ENCODE results near the gene ATP10A. TPM values are rescaled to one million over a fixed set of nuclear protein-coding genes. Genes with fewer than 3 reads are reported as not detected.
"Not testable (repeated sequence)": the region's sequence is repeated elsewhere in the genome, so short reads cannot be mapped to it uniquely, and the experiment has no call there.

The ATP10A gene
- total RNA-seq, 1 donor from 2014 or later: 1.9 TPM

- TF ChIP-seq, protein P1, sequence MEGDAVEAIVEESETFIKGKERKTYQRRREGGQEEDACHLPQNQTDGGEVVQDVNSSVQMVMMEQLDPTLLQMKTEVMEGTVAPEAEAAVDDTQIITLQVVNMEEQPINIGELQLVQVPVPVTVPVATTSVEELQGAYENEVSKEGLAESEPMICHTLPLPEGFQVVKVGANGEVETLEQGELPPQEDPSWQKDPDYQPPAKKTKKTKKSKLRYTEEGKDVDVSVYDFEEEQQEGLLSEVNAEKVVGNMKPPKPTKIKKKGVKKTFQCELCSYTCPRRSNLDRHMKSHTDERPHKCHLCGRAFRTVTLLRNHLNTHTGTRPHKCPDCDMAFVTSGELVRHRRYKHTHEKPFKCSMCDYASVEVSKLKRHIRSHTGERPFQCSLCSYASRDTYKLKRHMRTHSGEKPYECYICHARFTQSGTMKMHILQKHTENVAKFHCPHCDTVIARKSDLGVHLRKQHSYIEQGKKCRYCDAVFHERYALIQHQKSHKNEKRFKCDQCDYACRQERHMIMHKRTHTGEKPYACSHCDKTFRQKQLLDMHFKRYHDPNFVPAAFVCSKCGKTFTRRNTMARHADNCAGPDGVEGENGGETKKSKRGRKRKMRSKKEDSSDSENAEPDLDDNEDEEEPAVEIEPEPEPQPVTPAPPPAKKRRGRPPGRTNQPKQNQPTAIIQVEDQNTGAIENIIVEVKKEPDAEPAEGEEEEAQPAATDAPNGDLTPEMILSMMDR (conservative IDR thresholded peaks at IDR 0.05): no peak
- DNase-seq (ENCODE audit: extremely low spot score, unreplicated experiment): no peak
- Mint-ChIP-seq H3K27me3 (no peaks in the 10 kb centered on the region), H3K27ac (peak overlapping the region; percentile 40), H3K4me1 (ENCODE audit: unreplicated experiment) (peaks cover 32% of the 10 kb centered on the region), H3K9me3 (no peaks in the 10 kb centered on the region), H3K4me3 (peak overlapping the region; percentile 59), H3K36me3 (no peaks in the 10 kb centered on the region)
These were observed 221.4 kb downstream of the ATP10A start for GRCh38 chr15:25641762-25642161.

GRCh38 chr15:25641361-25641760 is 221.8 kb downstream of the ATP10A start:
- TF ChIP-seq, protein P1 (conservative IDR thresholded peaks at IDR 0.05): no peak
- H3K27me3 Mint-ChIP-seq: no peaks in the 10 kb centered on the region

DNA sequence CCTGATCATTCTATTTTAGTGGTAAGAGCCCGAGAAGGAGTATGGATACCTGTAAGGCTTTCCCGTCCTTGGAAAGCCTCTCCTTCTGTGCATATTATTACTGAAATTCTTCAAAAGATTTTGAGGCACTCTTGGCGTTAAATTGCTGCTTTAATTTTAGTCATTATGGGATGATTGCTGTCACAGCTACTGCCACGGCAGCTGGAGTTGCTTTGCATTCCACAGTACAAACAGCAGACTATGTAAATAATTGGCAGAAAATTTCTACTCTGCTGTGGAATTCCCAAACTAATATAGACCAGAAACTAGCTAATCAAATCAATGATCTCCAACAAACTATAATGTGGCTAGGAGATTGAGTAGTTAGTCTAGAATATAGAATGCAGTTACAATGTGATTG is 222.2 kb downstream of the ATP10A start:
- not testable (repeated sequence) for H3K27me3 Mint-ChIP-seq; DNase-seq (ENCODE audit: extremely low spot score, unreplicated experiment); H3K9me3 Mint-ChIP-seq; H3K4me3 Mint-ChIP-seq; H3K27ac Mint-ChIP-seq; H3K36me3 Mint-ChIP-seq
- H3K4me1 Mint-ChIP-seq (ENCODE audit: unreplicated experiment): peaks cover 38% of the 10 kb centered on the region

More at GRCh38 chr15:25641361-25641760, 221.8 kb downstream of the ATP10A start:
- no peak overlapping the region for H3K27ac Mint-ChIP-seq
- DNase-seq (ENCODE audit: extremely low spot score, unreplicated experiment): no peak
- H3K9me3 Mint-ChIP-seq: no peaks in the 10 kb centered on the region
- H3K36me3 Mint-ChIP-seq: no peaks in the 10 kb centered on the region
- no peak overlapping the region for H3K4me3 Mint-ChIP-seq
- peaks cover 36% of the 10 kb centered on the region for H3K4me1 Mint-ChIP-seq (ENCODE audit: unreplicated experiment)

DNA sequence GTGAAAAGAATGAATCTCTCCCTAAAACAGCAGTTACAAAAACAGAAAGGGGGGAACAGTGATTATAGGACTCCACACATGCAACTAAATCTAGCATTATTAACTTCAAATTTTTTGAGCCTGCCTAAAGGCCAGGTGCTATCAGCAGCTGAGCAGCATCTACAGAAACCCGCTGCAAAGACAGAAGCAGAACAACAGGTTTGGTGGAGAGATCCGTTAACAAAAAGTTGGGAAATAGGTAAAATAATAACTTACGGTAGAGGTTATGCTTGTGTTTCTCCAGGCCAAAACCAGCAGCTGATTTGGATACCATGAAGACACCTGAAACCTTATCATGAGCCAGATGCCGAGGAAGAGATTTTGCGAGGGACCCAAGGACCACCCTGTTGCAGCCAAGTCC is 222.7 kb downstream of the ATP10A start:
- Mint-ChIP-seq H3K27me3 (no peaks in the 10 kb centered on the region), H3K36me3 (no peaks in the 10 kb centered on the region), H3K4me1 (ENCODE audit: unreplicated experiment) (peaks cover 42% of the 10 kb centered on the region)

DNA sequence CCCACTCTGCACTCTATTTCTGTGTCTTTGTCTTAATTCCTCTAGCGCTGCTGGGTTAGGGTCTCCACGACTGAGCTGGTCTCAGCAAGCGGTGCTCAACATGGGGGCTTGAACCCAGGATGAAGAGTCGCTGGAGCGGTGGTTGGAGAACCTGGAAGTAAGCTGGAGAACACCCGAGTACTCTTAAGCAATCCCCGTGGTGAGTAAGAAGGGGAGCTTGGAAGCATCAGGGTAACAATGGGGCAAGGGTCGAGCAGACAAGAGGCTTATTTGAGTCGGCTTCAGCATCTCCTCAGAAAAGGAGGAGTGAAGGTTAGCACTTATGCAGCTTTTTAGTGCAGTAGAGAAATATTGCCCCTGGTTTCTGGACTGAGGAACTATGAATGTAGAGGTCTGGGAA is 226.6 kb downstream of the ATP10A start:
- not testable (repeated sequence) for H3K9me3 Mint-ChIP-seq; DNase-seq (ENCODE audit: extremely low spot score, unreplicated experiment); H3K27me3 Mint-ChIP-seq; H3K36me3 Mint-ChIP-seq
- H3K4me3 Mint-ChIP-seq: peak overlapping the region; percentile 76
- peaks cover 25% of the 10 kb centered on the region for H3K4me1 Mint-ChIP-seq (ENCODE audit: unreplicated experiment)
- H3K27ac Mint-ChIP-seq: peak overlapping the region; percentile 35

More for the DNA sequence above, 222.7 kb downstream of the ATP10A start:
- DNase-seq (ENCODE audit: extremely low spot score, unreplicated experiment): no peak
- TF ChIP-seq, protein P1 (conservative IDR thresholded peaks at IDR 0.05): no peak
- Mint-ChIP-seq H3K4me3 (peak overlapping the region; percentile 13), H3K9me3 (no peaks in the 10 kb centered on the region), H3K27ac (no peak overlapping the region)

DNA sequence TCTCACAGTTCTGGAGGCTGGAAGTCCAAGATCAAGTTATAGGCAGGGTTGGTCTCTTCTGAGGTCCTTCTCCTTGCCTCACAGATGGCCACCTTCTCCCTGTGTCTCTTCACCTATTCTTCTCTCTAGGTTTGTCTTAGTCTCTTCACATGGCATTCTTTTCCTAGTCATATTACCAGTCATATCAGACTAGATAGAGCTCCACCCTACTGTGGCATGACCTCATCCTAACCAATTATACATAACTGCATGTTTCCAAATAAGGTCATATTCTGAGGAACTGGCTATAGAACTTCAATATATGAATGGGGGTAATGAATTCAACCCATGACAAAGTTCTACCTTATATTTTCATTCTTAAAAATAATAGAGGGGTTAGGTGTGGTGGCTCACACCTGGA is 227.9 kb downstream of the ATP10A start:
- no peak overlapping the region for H3K4me3 Mint-ChIP-seq
- H3K9me3 Mint-ChIP-seq: no peaks in the 10 kb centered on the region
- H3K27ac Mint-ChIP-seq: peak overlapping the region; percentile 69
- no peaks in the 10 kb centered on the region for H3K36me3 Mint-ChIP-seq
- H3K27me3 Mint-ChIP-seq: no peaks in the 10 kb centered on the region
- TF ChIP-seq, protein P1 (conservative IDR thresholded peaks at IDR 0.05): no peak
- H3K4me1 Mint-ChIP-seq (ENCODE audit: unreplicated experiment): peaks cover 14% of the 10 kb centered on the region
- no peak for DNase-seq (ENCODE audit: extremely low spot score, unreplicated experiment)

GRCh38 chr15:25633862-25634261 is 229.3 kb downstream of the ATP10A start:
- DNase-seq (ENCODE audit: extremely low spot score, unreplicated experiment): no peak
- H3K27me3 Mint-ChIP-seq: no peaks in the 10 kb centered on the region
- H3K36me3 Mint-ChIP-seq: no peaks in the 10 kb centered on the region
- no peaks in the 10 kb centered on the region for H3K9me3 Mint-ChIP-seq
- TF ChIP-seq, protein P1 (conservative IDR thresholded peaks at IDR 0.05): no peak
- no peak overlapping the region for H3K4me3 Mint-ChIP-seq
- H3K27ac Mint-ChIP-seq: no peak overlapping the region
- peaks cover 12% of the 10 kb centered on the region for H3K4me1 Mint-ChIP-seq (ENCODE audit: unreplicated experiment)

All from type B pancreatic cell (in vitro differentiated cells).